Parathyroid adenoma (tissue), 2 donors: ENCODE results near the gene P2RY14.
A peak's percentile ranks its signal among the peaks of the same experiment; 100 is the strongest.

Experiments used
- H2AFZ ChIP-seq: fragments of 300-600 bp; sonication (generic); one replicate; pipeline ENCODE4 v1.7.0; 2017; ENCODE audit warnings: antibody characterized with exemption, mild to moderate bottlenecking
- H3K27ac ChIP-seq: fragments of 300-600 bp; sonication (generic); one replicate; pipeline ENCODE4 v1.7.0; 2017
- H3K27me3 ChIP-seq: fragments of 300-600 bp; sonication (generic); one replicate; pipeline ENCODE4 v1.7.0; 2017; ENCODE audit warnings: low read length; ENCODE audit not compliant: control insufficient read depth, insufficient read depth
- H3K36me3 ChIP-seq: fragments of 300-600 bp; sonication (generic); one replicate; pipeline ENCODE4 v1.7.0; 2017; ENCODE audit warnings: low read length; ENCODE audit not compliant: control insufficient read depth, insufficient read depth
- H3K4me1 ChIP-seq: fragments of 300-600 bp; sonication (generic); one replicate; pipeline ENCODE4 v1.7.0; 2017; ENCODE audit warnings: control low read depth
- H3K4me2 ChIP-seq: fragments of 300-600 bp; sonication (generic); one replicate; pipeline ENCODE4 v1.7.0; 2017; ENCODE audit warnings: low read length
- H3K4me3 ChIP-seq: fragments of 300-600 bp; sonication (generic); one replicate; pipeline ENCODE4 v1.7.0; 2017; ENCODE audit warnings: low read depth, low read length
- H3K79me2 ChIP-seq: fragments of 300-600 bp; sonication (generic); one replicate; pipeline ENCODE4 v1.7.0; 2017; ENCODE audit warnings: control low read depth
- H3K9ac ChIP-seq: fragments of 300-600 bp; sonication (generic); one replicate; pipeline ENCODE4 v1.7.0; 2017; ENCODE audit warnings: mild to moderate bottlenecking
- H3K9me3 ChIP-seq: fragments of 300-600 bp; sonication (generic); one replicate; pipeline ENCODE4 v1.7.0; 2017; ENCODE audit warnings: low read length; ENCODE audit not compliant: control insufficient read depth
- CTCF ChIP-seq: fragments of 300-600 bp; sonication (generic); IDR thresholded peaks from one replicate; pipeline ENCODE4 v1.7.0; 2017; ENCODE audit warnings: antibody characterized with exemption, mild to moderate bottlenecking
- donor health status: primary hyperparathyroidism.

The P2RY14 gene

DNA sequence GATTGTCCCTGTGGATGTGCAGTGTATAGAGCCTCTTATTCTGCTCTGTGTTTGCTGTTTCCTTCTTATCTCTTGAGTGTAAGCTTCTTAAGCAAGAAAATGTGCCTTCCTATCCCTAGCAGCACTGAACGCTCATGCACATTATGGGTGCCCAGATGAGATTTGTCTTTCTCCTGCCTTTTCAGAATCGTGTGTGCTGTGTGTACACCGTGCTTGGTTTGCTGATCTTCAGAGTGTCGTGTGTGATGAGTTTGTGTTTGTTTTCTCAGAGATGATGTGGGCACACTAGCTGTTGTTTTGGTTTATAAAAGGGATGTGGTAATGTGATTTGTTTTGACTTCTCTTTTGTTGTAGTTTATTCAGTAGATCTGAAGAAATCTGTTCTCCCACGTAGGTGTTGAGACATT lies 95.1 kb downstream of the P2RY14 start:
- no peak overlapping the region for H3K4me3 ChIP-seq
- peak overlapping the region; percentile 48 for H2AFZ ChIP-seq
- no peak for TF ChIP-seq CTCF
- H3K36me3 ChIP-seq: no peaks in the 10 kb centered on the region
- no peak overlapping the region for H3K4me2 ChIP-seq
- peaks cover 11% of the 10 kb centered on the region for H3K4me1 ChIP-seq
- no peaks in the 10 kb centered on the region for H3K9me3 ChIP-seq
- no peaks in the 10 kb centered on the region for H3K79me2 ChIP-seq
- no peak overlapping the region for H3K27ac ChIP-seq
- no peaks in the 10 kb centered on the region for H3K27me3 ChIP-seq
- no peak overlapping the region for H3K9ac ChIP-seq

DNA sequence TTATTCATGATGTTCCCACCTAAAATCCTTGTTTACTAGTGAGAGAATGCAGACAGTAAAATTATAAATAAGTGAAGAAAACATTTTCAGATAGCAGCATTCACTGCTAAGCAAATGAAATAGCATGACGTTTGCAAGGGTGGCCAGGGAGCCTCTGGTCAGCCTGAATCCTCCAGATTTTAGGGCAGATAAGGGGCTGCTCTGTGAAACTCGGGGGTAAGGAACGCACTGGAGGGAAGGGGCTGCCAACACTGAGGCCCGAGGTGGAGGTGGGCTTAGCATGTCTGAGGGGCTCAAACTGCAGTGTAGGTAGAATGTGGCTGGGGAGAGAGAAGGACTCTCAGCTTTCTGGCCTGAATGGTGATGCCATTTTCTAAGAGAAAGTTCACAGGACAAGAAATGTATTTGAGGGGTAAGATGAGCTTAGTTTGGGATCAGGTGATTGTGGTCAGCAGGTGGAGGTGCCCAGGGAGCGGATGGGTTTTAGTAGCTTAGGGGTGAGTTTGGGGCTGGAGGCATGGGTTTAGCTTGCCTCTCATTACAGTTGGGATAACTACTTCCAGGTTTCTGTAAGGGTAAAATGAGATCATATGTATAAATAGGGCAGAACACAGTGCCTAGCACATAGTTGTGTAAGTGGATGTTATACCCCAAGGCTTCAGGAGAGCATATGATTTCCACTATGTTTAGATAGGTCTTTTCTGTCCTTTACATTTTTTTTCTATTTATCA lies 95.8 kb downstream of the P2RY14 start:
- Histone ChIP-seq H3K4me2 (no peak overlapping the region), H3K4me3 (no peak overlapping the region), H3K9ac (no peak overlapping the region), H3K4me1 (peaks cover 11% of the 10 kb centered on the region), H3K27ac (no peak overlapping the region), H3K9me3 (no peaks in the 10 kb centered on the region), H2AFZ (peak overlapping the region; percentile 54), H3K79me2 (no peaks in the 10 kb centered on the region), H3K27me3 (no peaks in the 10 kb centered on the region), H3K36me3 (no peaks in the 10 kb centered on the region)
- TF ChIP-seq CTCF: no peak

GRCh38 chr3:151178208-151178845 lies 100.0 kb downstream of the P2RY14 start:
- H3K9ac ChIP-seq: no peak overlapping the region
- H2AFZ ChIP-seq: no peak overlapping the region
- H3K9me3 ChIP-seq: no peaks in the 10 kb centered on the region
- H3K27ac ChIP-seq: no peak overlapping the region
- H3K4me2 ChIP-seq: no peak overlapping the region
- no peaks in the 10 kb centered on the region for H3K27me3 ChIP-seq
- H3K79me2 ChIP-seq: no peaks in the 10 kb centered on the region
- no peak for TF ChIP-seq CTCF
- no peaks in the 10 kb centered on the region for H3K36me3 ChIP-seq
- peaks cover 11% of the 10 kb centered on the region for H3K4me1 ChIP-seq
- no peak overlapping the region for H3K4me3 ChIP-seq

DNA sequence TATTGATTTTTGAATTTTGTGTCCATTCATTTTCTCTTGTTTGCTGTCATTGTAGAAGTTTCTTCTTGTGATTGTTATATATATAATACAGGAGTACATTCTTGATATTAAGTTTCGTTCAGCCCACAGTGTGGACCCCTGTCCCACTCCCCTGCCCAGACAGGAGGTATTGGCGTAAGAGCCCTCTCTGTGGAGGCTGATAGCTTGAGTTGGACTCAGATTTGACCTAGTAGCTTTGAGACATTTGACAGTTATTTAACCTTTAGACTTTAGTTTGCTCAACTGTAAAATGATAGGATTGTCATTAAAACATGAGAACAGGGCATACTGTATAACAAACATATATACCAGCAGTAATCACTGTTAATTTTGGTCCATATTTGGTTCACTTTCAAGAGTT lies 102.4 kb downstream of the P2RY14 start:
- Histone ChIP-seq H3K9ac (no peak overlapping the region), H3K4me1 (peaks cover 3% of the 10 kb centered on the region), H2AFZ (no peak overlapping the region), H3K9me3 (no peaks in the 10 kb centered on the region), H3K4me3 (no peak overlapping the region), H3K36me3 (no peaks in the 10 kb centered on the region), H3K27me3 (no peaks in the 10 kb centered on the region), H3K27ac (no peak overlapping the region), H3K79me2 (no peaks in the 10 kb centered on the region), H3K4me2 (no peak overlapping the region)
- TF ChIP-seq CTCF: no peak

GRCh38 chr3:151174351-151174750 lies 104.0 kb downstream of the P2RY14 start:
- no peaks in the 10 kb centered on the region for H3K36me3 ChIP-seq

More at GRCh38 chr3:151174351-151174750, 104.0 kb downstream of the P2RY14 start:
- Histone ChIP-seq H3K9ac (no peak overlapping the region), H3K9me3 (no peaks in the 10 kb centered on the region), H3K79me2 (no peaks in the 10 kb centered on the region), H2AFZ (no peak overlapping the region), H3K4me2 (no peak overlapping the region), H3K4me1 (peaks cover under 1% of the 10 kb centered on the region), H3K4me3 (no peak overlapping the region), H3K27me3 (no peaks in the 10 kb centered on the region), H3K27ac (no peak overlapping the region)
- no peak for TF ChIP-seq CTCF
